Gastrocnemius medialis (tissue), 4 donors: ENCODE measurements around the gene SCO1. TPM values are rescaled to one million over a fixed set of nuclear protein-coding genes. Genes with fewer than 3 reads are reported as not detected.

Experiments
- ATAC-seq, 2 donors: fragments of 150-250 bp; one replicate each; pipeline ENCODE4 v1.9.1; 2016
- DNase-seq, 2 donors: peaks; one replicate each; pipeline ENCODE4 v3.0.0-alpha.2; 2019
- H3K27ac ChIP-seq, 4 donors: fragments of 200-600 bp; sonication (generic); 1 replicate in 1 of 4; 2 replicates in 3 of 4; pipeline ENCODE4 v1.5.1; 2016 to 2018; ENCODE audit warnings: mild to moderate bottlenecking in 2 of 4, moderate library complexity in 1 of 4
- H3K27me3 ChIP-seq, 3 donors: fragments of 200-600 bp; sonication (generic) in 2 of 3; 1 replicate in 1 of 3; 2 replicates in 2 of 3; pipeline versions ENCODE4 v1.5.1 to v1.6.0; 2016 to 2019; ENCODE audit warnings: mild to moderate bottlenecking in 1 of 3, moderate library complexity in 1 of 3
- H3K36me3 ChIP-seq, 2 donors: fragments of 200-600 bp; sonication (generic) in 1 of 2; one replicate each; pipeline ENCODE4 v1.5.1; 2017 to 2018
- H3K4me1 ChIP-seq, 2 donors: fragments of 200-600 bp; sonication (generic) in 1 of 2; one replicate each; pipeline ENCODE4 v1.5.1; 2016 to 2017; ENCODE audit warnings: mild to moderate bottlenecking in 2 of 2
- H3K4me3 ChIP-seq, 4 donors: fragments of 200-600 bp; sonication (generic) in 3 of 4; 1 replicate in 1 of 4; 2 replicates in 3 of 4; pipeline ENCODE4 v1.5.1; 2016 to 2019; ENCODE audit warnings: mild to moderate bottlenecking in 2 of 4
- H3K9me3 ChIP-seq, 3 donors: fragments of 200-600 bp; sonication (generic) in 2 of 3; 1 replicate in 1 of 3; 2 replicates in 2 of 3; pipeline ENCODE4 v1.5.1; 2016 to 2019
- POLR2A ChIP-seq, 2 donors: fragments of 450-650 bp; IDR thresholded peaks; one replicate each; pipeline ENCODE4 v1.6.1; 2017; ENCODE audit warnings: antibody characterized with exemption in 2 of 2, mild to moderate bottlenecking in 2 of 2, moderate library complexity in 2 of 2
- in situ Hi-C, 4 donors: fragments of 200-750 bp; cut with MboI; loops; one replicate each; pipeline versions ENCODE4 v1.15.0 to v1.8.0; 2017; ENCODE audit warnings: low sequenced_read_pairs in 4 of 4
- intact Hi-C: fragments of 100-400 bp; cut with DNase I; formaldehyde crosslinking; loops from one replicate; pipeline ENCODE4 v1.15.1; 2023; ENCODE audit warnings: low total_unique reads
- total RNA-seq, 4 donors: library from RNA; depleted of rRNA; stranded (reverse); fragments of >200 nt; gene quantifications; one replicate each; pipeline versions ENCODE4 v1.1.0 to v1.2.3, GENCODE V29; 2016
- TF ChIP-seq, protein P1 (sequence below), 5 experiments: fragments of 450-650 bp in 3 of 5; fragments of 200-600 bp in 2 of 5; sonication (generic) in 2 of 5; IDR thresholded peaks in 4 of 5; conservative IDR thresholded peaks in 1 of 5; 1 replicate in 4 of 5; 2 replicates in 1 of 5; pipeline ENCODE4 v1.5.1; 2016 to 2019; ENCODE audit warnings: antibody characterized with exemption in 5 of 5, mild to moderate bottlenecking in 3 of 5, moderate library complexity in 3 of 5

SCO1 gene
- total RNA-seq, 4 donors from 2014 or later, result 16.7 to 27.3 (median 22.8) TPM

DNA sequence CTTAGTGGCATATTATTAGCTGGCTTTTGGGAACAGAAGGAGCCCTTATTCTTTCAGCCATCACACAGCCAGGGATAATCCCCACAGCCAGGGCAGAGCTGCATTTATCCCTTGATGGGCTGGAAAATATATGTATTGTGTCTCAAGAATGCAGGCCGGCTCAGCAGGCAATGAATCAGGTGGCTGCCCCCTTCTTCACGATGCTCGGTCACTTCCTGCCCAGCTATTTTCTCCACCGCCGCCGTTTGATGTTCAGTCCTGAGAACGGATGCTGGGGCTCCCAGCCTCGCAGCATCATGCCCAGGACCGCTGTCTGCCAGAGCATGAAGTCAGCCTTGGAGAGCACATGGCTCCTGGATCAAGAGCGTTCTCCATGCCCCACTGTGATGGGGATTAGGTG, 35.9 kb downstream of the SCO1 start:
- no peak for DNase-seq

DNA sequence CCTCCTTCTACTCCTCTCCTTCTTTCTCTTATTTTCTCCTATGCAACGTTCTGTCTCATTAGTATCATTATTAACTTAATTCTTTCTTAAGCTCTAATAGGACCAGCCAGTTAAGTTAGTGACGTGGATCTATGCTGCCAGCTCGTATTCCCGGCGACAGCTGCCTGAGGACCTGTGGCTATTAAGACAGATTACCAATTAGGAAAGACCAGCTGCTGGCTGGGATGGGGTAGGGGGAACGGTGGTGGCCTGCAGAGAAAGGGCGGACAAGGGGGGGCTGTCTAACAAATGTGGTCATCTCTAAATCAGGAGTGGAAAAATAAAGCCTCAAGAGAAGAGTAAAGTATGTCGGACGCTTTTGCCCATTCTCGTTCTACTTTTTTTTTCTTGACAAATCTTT, 39.5 kb downstream of the SCO1 start:
- Histone ChIP-seq H3K9me3 (no peaks in the 10 kb centered on the region), H3K4me3 (no peak overlapping the region), H3K27ac (no peak overlapping the region), H3K36me3 (no peaks in the 10 kb centered on the region), H3K27me3 (no peaks in the 10 kb centered on the region), H3K4me1 (peaks cover 0 to 6% of the 10 kb centered on the region in 2 donors)
- ATAC-seq, result no peak
- TF ChIP-seq, protein P1, sequence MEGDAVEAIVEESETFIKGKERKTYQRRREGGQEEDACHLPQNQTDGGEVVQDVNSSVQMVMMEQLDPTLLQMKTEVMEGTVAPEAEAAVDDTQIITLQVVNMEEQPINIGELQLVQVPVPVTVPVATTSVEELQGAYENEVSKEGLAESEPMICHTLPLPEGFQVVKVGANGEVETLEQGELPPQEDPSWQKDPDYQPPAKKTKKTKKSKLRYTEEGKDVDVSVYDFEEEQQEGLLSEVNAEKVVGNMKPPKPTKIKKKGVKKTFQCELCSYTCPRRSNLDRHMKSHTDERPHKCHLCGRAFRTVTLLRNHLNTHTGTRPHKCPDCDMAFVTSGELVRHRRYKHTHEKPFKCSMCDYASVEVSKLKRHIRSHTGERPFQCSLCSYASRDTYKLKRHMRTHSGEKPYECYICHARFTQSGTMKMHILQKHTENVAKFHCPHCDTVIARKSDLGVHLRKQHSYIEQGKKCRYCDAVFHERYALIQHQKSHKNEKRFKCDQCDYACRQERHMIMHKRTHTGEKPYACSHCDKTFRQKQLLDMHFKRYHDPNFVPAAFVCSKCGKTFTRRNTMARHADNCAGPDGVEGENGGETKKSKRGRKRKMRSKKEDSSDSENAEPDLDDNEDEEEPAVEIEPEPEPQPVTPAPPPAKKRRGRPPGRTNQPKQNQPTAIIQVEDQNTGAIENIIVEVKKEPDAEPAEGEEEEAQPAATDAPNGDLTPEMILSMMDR (IDR thresholded peaks at IDR 0.05 in 4 of 5, conservative IDR thresholded peaks at IDR 0.05 in 1 of 5), result no peak
- no peak for TF ChIP-seq POLR2A (IDR thresholded peaks at IDR 0.05)
- in situ Hi-C loops, result no loop called here
- no peak for DNase-seq
- intact Hi-C loops, result no loop called here

More for the DNA sequence above, 35.9 kb downstream of the SCO1 start:
- Histone ChIP-seq H3K4me1 (peaks cover 0 to 6% of the 10 kb centered on the region in 2 donors), H3K4me3 (no peak overlapping the region), H3K36me3 (no peaks in the 10 kb centered on the region), H3K27me3 (no peaks in the 10 kb centered on the region), H3K9me3 (no peaks in the 10 kb centered on the region), H3K27ac (no peak overlapping the region)
- in situ Hi-C loops (no loop called here), intact Hi-C loops (no loop called here)
- no peak for ATAC-seq
- TF ChIP-seq POLR2A (IDR thresholded peaks at IDR 0.05), result no peak
- TF ChIP-seq, protein P1 (IDR thresholded peaks at IDR 0.05 in 4 of 5, conservative IDR thresholded peaks at IDR 0.05 in 1 of 5), result no peak

DNA sequence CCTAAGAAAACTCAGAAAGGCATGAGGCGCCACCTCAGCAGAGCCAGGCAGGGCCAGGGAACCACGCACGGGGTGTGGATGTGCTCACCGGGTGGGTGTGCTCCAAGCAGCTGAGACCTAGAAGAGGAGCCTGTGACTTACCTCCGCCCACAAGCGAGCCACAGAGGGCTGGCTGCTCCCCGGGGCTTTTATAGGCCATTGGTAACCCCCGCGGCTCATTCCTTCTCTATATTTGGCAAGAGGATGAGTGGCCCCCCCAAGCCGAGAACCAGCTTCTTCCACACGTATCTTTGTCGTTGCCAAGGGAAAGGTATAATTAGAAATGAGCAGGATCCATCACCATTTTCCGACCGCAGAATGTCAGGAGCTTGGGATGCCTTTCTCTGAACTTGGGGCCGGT, 40.2 kb downstream of the SCO1 start, which contains the start of gene MYH3:
Gene MYH3, minus strand, starts transcription at position 162 of the 400 bp plus-strand sequence. CDS start 2,245 bp downstream, outside the sequence.
- in situ Hi-C loops (no loop called here), intact Hi-C loops (no loop called here)
- no peak within 1 kb of the TSS for H3K27ac ChIP-seq
- H3K27me3 ChIP-seq, result no peaks in the 10 kb centered on the region
- H3K9me3 ChIP-seq, result no peaks in the 10 kb centered on the region
- ATAC-seq, result no peak
- no peak within 1 kb of the TSS for H3K4me3 ChIP-seq
- no peak for TF ChIP-seq POLR2A (IDR thresholded peaks at IDR 0.05)
- TF ChIP-seq, protein P1 (IDR thresholded peaks at IDR 0.05 in 4 of 5, conservative IDR thresholded peaks at IDR 0.05 in 1 of 5), result no peak
- no peak for DNase-seq
- no peaks in the 10 kb centered on the region for H3K36me3 ChIP-seq
- peaks cover 0 to 6% of the 10 kb centered on the region in 2 donors for H3K4me1 ChIP-seq

DNA sequence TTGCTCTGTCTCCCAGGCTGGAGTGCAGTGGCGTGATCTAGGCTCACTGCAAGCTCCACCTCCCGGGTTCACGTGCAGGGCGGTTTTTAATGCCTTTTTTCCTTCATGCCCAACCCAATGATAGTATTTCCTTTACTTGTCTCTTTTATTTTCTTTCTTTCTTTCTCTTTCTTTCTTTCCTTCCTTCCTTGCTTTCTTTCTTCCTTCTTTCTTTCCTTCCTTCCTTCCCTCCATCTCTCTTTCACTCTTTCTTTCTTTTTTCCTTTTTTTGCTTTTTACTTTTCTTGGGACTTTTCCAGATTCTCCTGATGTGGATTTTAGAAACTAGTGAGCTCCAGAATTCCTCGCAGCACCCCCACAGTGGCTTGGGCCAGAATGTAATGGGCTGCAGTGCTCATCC, 43.3 kb downstream of the SCO1 start:
- Histone ChIP-seq H3K36me3 (peaks cover 0 to 6% of the 10 kb centered on the region in 2 donors), H3K27me3 (no peaks in the 10 kb centered on the region), H3K9me3 (no peaks in the 10 kb centered on the region), H3K27ac (no peak overlapping the region), H3K4me1 (peaks cover 0 to 6% of the 10 kb centered on the region in 2 donors), H3K4me3 (no peak overlapping the region)
- DNase-seq, result no peak
- no peak for TF ChIP-seq POLR2A (IDR thresholded peaks at IDR 0.05)
- TF ChIP-seq, protein P1 (IDR thresholded peaks at IDR 0.05 in 4 of 5, conservative IDR thresholded peaks at IDR 0.05 in 1 of 5), result no peak
- in situ Hi-C loops, result no loop called here
- no peak for ATAC-seq
- intact Hi-C loops, result no loop called here
